ENCODE data around the gene ZMYND8.
"Not testable (repeated sequence)": the region's sequence is repeated elsewhere in the genome, so short reads cannot be mapped to it uniquely, and the experiment has no call there.

Gene ZMYND8

GRCh38 chr20:47264137-47264769, 92.2 kb downstream of the ZMYND8 start:
- DNase-seq (ENCODE audit: low spot score), result not testable (repeated sequence)

- DNase-seq (ENCODE audit: low spot score), result no peak
These were observed 92.9 kb downstream of the ZMYND8 start for GRCh38 chr20:47263465-47264084.

GRCh38 chr20:47263080-47263464, 93.4 kb downstream of the ZMYND8 start:
- DNase-seq (ENCODE audit: low spot score), result no peak

- DNase-seq (ENCODE audit: low spot score), result no peak
These were observed 94.0 kb downstream of the ZMYND8 start for GRCh38 chr20:47262365-47263013.

GRCh38 chr20:47262008-47262364, 94.5 kb downstream of the ZMYND8 start:
- DNase-seq (ENCODE audit: low spot score), result no peak

GRCh38 chr20:47261161-47261774, 95.2 kb downstream of the ZMYND8 start:
- DNase-seq (ENCODE audit: low spot score), result not testable (repeated sequence)

- DNase-seq (ENCODE audit: low spot score), result not testable (repeated sequence)
These were observed 95.9 kb downstream of the ZMYND8 start for GRCh38 chr20:47260540-47261126.

- DNase-seq (ENCODE audit: low spot score), result no peak
These were observed 97.5 kb downstream of the ZMYND8 start for GRCh38 chr20:47258745-47259695.

- no peak for DNase-seq (ENCODE audit: low spot score)
These were observed 98.7 kb downstream of the ZMYND8 start for GRCh38 chr20:47257771-47258170.

GRCh38 chr20:47257256-47257655, 99.2 kb downstream of the ZMYND8 start:
- no peak for DNase-seq (ENCODE audit: low spot score)

GRCh38 chr20:47256668-47257236, 99.7 kb downstream of the ZMYND8 start:
- DNase-seq (ENCODE audit: low spot score), result no peak

GRCh38 chr20:47253872-47254271, 102.6 kb downstream of the ZMYND8 start:
- DNase-seq (ENCODE audit: low spot score), result no peak

GRCh38 chr20:47252879-47253307, 103.6 kb downstream of the ZMYND8 start:
- DNase-seq (ENCODE audit: low spot score), result no peak

GRCh38 chr20:47251154-47252020, 105.1 kb downstream of the ZMYND8 start:
- DNase-seq (ENCODE audit: low spot score), result no peak

- DNase-seq (ENCODE audit: low spot score), result no peak
These were observed 106.1 kb downstream of the ZMYND8 start for GRCh38 chr20:47250360-47250759.

GRCh38 chr20:47249913-47250312, 106.6 kb downstream of the ZMYND8 start:
- DNase-seq (ENCODE audit: low spot score), result no peak

GRCh38 chr20:47248448-47248966, 108.0 kb downstream of the ZMYND8 start:
- no peak for DNase-seq (ENCODE audit: low spot score)

GRCh38 chr20:47247972-47248371, 108.5 kb downstream of the ZMYND8 start:
- DNase-seq (ENCODE audit: low spot score), result no peak

GRCh38 chr20:47246061-47246777, 110.3 kb downstream of the ZMYND8 start:
- DNase-seq (ENCODE audit: low spot score), result no peak
